SK-N-SH (cell line): ENCODE measurements around the gene POLD2. TPM values are rescaled to one million over a fixed set of nuclear protein-coding genes. Genes with fewer than 3 reads are reported as not detected.

Source experiments
- CTCF ChIA-PET: fragments of 300-600, 350-600 bp; formaldehyde crosslinking; extraction: SDS; loops from one replicate; lab custom pipeline; 2021; lab: Yijun Ruan, JAX
- POLR2A ChIA-PET: fragments of 350-600 bp; sonication (Branson Sonifier 250); formaldehyde crosslinking; extraction: SDS; loops from one replicate; lab custom pipeline; 2020; ENCODE audit warnings: antibody characterized with exemption, inconsistent platforms; lab: Yijun Ruan, JAX
- DNase-seq: peaks from one replicate; pipeline ENCODE4 v3.0.0; 2012
- H2AFZ ChIP-seq: fragments of 200-600 bp; sonication (generic); 2 replicates; pipeline ENCODE4 v1.8.1; 2016; ENCODE audit warnings: antibody characterized with exemption, mild to moderate bottlenecking, low read depth
- H3F3A ChIP-seq: fragments of 200-600 bp; sonication (generic); replicated peaks from 2 replicates; pipeline ENCODE3; 2016; ENCODE audit warnings: antibody characterized with exemption, mild to moderate bottlenecking; ENCODE audit not compliant: insufficient read depth
- H3K27ac ChIP-seq, 2 experiments: fragments of 200-500 bp in 1 of 2; fragments of 200-600 bp in 1 of 2; sonication (Bioruptor generic) in 1 of 2; sonication (generic), shearing (Covaris generic) in 1 of 2; 2 replicates each; pipeline versions ENCODE4 v1.5.1 to v1.6.1; 2014 to 2016; ENCODE audit warnings: low read depth in 2 of 2, inconsistent platforms in 1 of 2, low read length in 1 of 2, mild to moderate bottlenecking in 1 of 2, mixed read lengths in 1 of 2
- H3K27me3 ChIP-seq: fragments of 200-600 bp; sonication (generic), shearing (Covaris generic); 2 replicates; pipeline ENCODE4 v1.6.1; 2016; ENCODE audit warnings: mixed run types; ENCODE audit not compliant: insufficient read depth
- H3K36me3 ChIP-seq, 2 experiments: fragments of 200-500 bp in 1 of 2; fragments of 200-600 bp in 1 of 2; sonication (Bioruptor generic) in 1 of 2; sonication (generic) in 1 of 2; replicated peaks in 1 of 2; 2 replicates each; pipeline versions ENCODE3 to v1.5.1; 2014 to 2016; ENCODE audit warnings: low read length in 1 of 2, mild to moderate bottlenecking in 1 of 2; ENCODE audit not compliant: insufficient read depth in 2 of 2, control insufficient read depth in 1 of 2
- H3K4me1 ChIP-seq, 2 experiments: fragments of 200-500 bp in 1 of 2; fragments of 200-600 bp in 1 of 2; sonication (Bioruptor generic) in 1 of 2; sonication (generic), shearing (Covaris generic) in 1 of 2; 2 replicates each; pipeline versions ENCODE4 v1.5.1 to v1.6.1; 2014 to 2016; ENCODE audit warnings: low read depth in 1 of 2, low read length in 1 of 2, mixed run types in 1 of 2; ENCODE audit not compliant: insufficient read depth in 2 of 2, control insufficient read depth in 1 of 2
- H3K4me2 ChIP-seq: fragments of 200-600 bp; sonication (generic), shearing (Covaris generic); 2 replicates; pipeline ENCODE4 v1.6.1; 2017; ENCODE audit warnings: mixed run types
- H3K4me3 ChIP-seq, 2 experiments: fragments of 200-500 bp in 1 of 2; fragments of 200-600 bp in 1 of 2; sonication (Bioruptor generic) in 1 of 2; sonication (generic), shearing (Covaris generic) in 1 of 2; 2 replicates each; pipeline versions ENCODE4 v1.5.1 to v1.8.1; 2014 to 2016; ENCODE audit warnings: low read depth in 2 of 2, inconsistent platforms in 1 of 2, low read length in 1 of 2, mild to moderate bottlenecking in 1 of 2, mixed read lengths in 1 of 2, moderate library complexity in 1 of 2
- H3K79me2 ChIP-seq: fragments of 200-600 bp; sonication (generic); 2 replicates; pipeline ENCODE4 v1.8.1; 2017; ENCODE audit warnings: mild to moderate bottlenecking; ENCODE audit not compliant: insufficient read depth
- H3K9ac ChIP-seq: fragments of 200-600 bp; sonication (generic); 2 replicates; pipeline ENCODE4 v1.6.1; 2017; ENCODE audit warnings: mixed run types
- H3K9me2 ChIP-seq: fragments of 200-600 bp; sonication (generic); 2 replicates; pipeline ENCODE4 v1.6.1; 2017; ENCODE audit warnings: mixed run types
- H3K9me3 ChIP-seq: fragments of 200-600 bp; sonication (generic); 2 replicates; pipeline ENCODE4 v1.6.1; 2017; ENCODE audit warnings: mixed run types, mild to moderate bottlenecking, moderate library complexity
- H4K20me1 ChIP-seq: fragments of 200-600 bp; sonication (generic); 2 replicates; pipeline ENCODE4 v1.6.1; 2017; ENCODE audit warnings: mild to moderate bottlenecking, mixed run types; ENCODE audit not compliant: insufficient read depth
- CHD2 ChIP-seq: fragments of 150-350 bp; IDR thresholded peaks from 2 replicates; pipeline ENCODE4 v1.6.1; 2018; ENCODE audit warnings: low read length; ENCODE audit not compliant: partially characterized antibody
- ELF1 ChIP-seq: IDR thresholded peaks from 2 replicates; pipeline ENCODE4 v1.4.0; 2012
- EP300 ChIP-seq, 2 experiments: IDR thresholded peaks; 2 replicates each; pipeline versions ENCODE4 v1.4.0 to v1.6.1; 2012; ENCODE audit warnings: borderline replicate concordance in 1 of 2, low read depth in 1 of 2, low read length in 1 of 2
- EZH2phosphoT487 ChIP-seq: fragments of 200-600 bp; sonication (generic); IDR thresholded peaks from 2 replicates; pipeline ENCODE4 v1.6.1; 2017; ENCODE audit warnings: low read depth, mixed run types, mild to moderate bottlenecking, antibody characterized with exemption, moderate library complexity, borderline replicate concordance
- FOXM1 ChIP-seq: IDR thresholded peaks from 2 replicates; pipeline ENCODE4 v1.4.0; 2012; ENCODE audit warnings: low read depth, mild to moderate bottlenecking
- GATA2 ChIP-seq: sonication (generic); formaldehyde crosslinking; IDR thresholded peaks from 2 replicates; pipeline ENCODE4 v1.5.0; 2020; ENCODE audit warnings: mild to moderate bottlenecking, missing genetic modification reagents
- JUND ChIP-seq: IDR thresholded peaks from 2 replicates; pipeline ENCODE4 v1.4.0; 2012
- MEF2A ChIP-seq: IDR thresholded peaks from 2 replicates; pipeline ENCODE4 v1.4.0; 2012; ENCODE audit warnings: low read depth, borderline replicate concordance
- MXI1 ChIP-seq: IDR thresholded peaks from 2 replicates; pipeline ENCODE4 v1.6.1; 2012; ENCODE audit warnings: mild to moderate bottlenecking, low read depth, low read length, improper control_type of control experiment
- NRF1 ChIP-seq: IDR thresholded peaks from 2 replicates; pipeline ENCODE4 v1.6.1; 2012; ENCODE audit warnings: low read depth, mild to moderate bottlenecking, low read length
- PBX3 ChIP-seq: IDR thresholded peaks from 2 replicates; pipeline ENCODE4; 2012
- POLR2AphosphoS5 ChIP-seq: IDR thresholded peaks from 2 replicates; pipeline ENCODE4 v1.6.1; 2012; ENCODE audit warnings: low read depth, low read length
- RAD21 ChIP-seq: IDR thresholded peaks from 2 replicates; pipeline ENCODE4 v1.6.1; 2012; ENCODE audit warnings: mild to moderate bottlenecking, low read length
- RFX5 ChIP-seq: IDR thresholded peaks from 2 replicates; pipeline ENCODE4 v1.6.1; 2012; ENCODE audit warnings: mild to moderate bottlenecking, improper control_type of control experiment, low read length
- RXRA ChIP-seq: IDR thresholded peaks from 2 replicates; pipeline ENCODE4 v1.4.0; 2012; ENCODE audit warnings: low read depth, mild to moderate bottlenecking, borderline replicate concordance
- SIN3A ChIP-seq: IDR thresholded peaks from 2 replicates; pipeline ENCODE4 v1.6.1; 2012; ENCODE audit warnings: low read depth, mild to moderate bottlenecking, low read length, moderate library complexity, borderline replicate concordance
- TCF12 ChIP-seq: IDR thresholded peaks from 2 replicates; pipeline ENCODE4 v1.4.0; 2012
- USF2 ChIP-seq: fragments of 150-350 bp; IDR thresholded peaks from 2 replicates; pipeline ENCODE4 v1.6.1; 2017; ENCODE audit warnings: antibody characterized with exemption, low read length, low read depth, borderline replicate concordance
- WGBS: methylation state at CpG from one replicate; pipeline ENCODE4 v1.1.6; 2017; ENCODE audit warnings: low lambda C conversion rate; 5-methylcytosine and 5-hydroxymethylcytosine counted together
- polyA plus RNA-seq, 3 experiments: library from polyadenylated mRNA; depleted of rRNA; stranded (reverse); fragments of >200 nt; gene quantifications; 2 replicates each; pipeline ENCODE4 v1.2.3, GENCODE V29; 2012

Gene POLD2
- polyA plus RNA-seq, 1 of the 3 experiments (the other 2 are of a cell fraction): 194 TPM

- TF ChIP-seq USF2 (no peak), GATA2 (CRISPR knock-in tag) (no peak), EP300 (IDR thresholded peaks at IDR 0.05; ENCODE audit: borderline replicate concordance in 1 of 2, low read depth in 1 of 2, low read length in 1 of 2) (no peak), TCF12 (no peak), MEF2A (no peak), PBX3 (no peak), CHD2 (no peak), NRF1 (no peak), RFX5 (no peak), RXRA (no peak), JUND (no peak)
- TF ChIP-seq, all 33 proteins: peak for 0
These were observed 7.1 kb downstream of the POLD2 start (continued) for GRCh38 chr7:44116087-44116788.

GRCh38 chr7:44114586-44115310, 8.6 kb downstream of the POLD2 start:
- POLR2A ChIA-PET: interaction anchor here (1.6 to 1.7 kb wide), 2 partner anchors 12 to 42 kb away, joined by 4 to 6 read pairs; no protein-coding TSS in a partner anchor
- peaks cover 11% of the 10 kb centered on the region; the same call in 1 of the 2 replicates for H3K79me2 ChIP-seq
- CTCF ChIA-PET: interaction anchor here (1.1 to 1.7 kb wide), 3 partner anchors 9 to 11 kb away, joined by 3 to 6 read pairs (median 5); partner anchors contain the start of gene POLD2
- no peaks in the 10 kb centered on the region for H3K9me3 ChIP-seq
- no peak overlapping the region for H3K4me3 ChIP-seq
- peaks cover 12% of the 10 kb centered on the region; the same call in 1 of the 2 replicates for H4K20me1 ChIP-seq
- peaks cover 0 to 15% of the 10 kb centered on the region in 2 experiments; a peak in 1 of 4 replicates for H3K4me1 ChIP-seq
- no peak overlapping the region for H2AFZ ChIP-seq
- no peaks in the 10 kb centered on the region for H3K9me2 ChIP-seq
- 80% methylated on average over 4 of the region's 12 CpGs for WGBS
- H3K27me3 ChIP-seq: no peaks in the 10 kb centered on the region
- H3K27ac ChIP-seq: no peak overlapping the region
- no peak for TF ChIP-seq ELF1
- no peak for TF ChIP-seq MXI1
- no peak for TF ChIP-seq EZH2phosphoT487
- no peak for TF ChIP-seq GATA2 (CRISPR knock-in tag)
- TF ChIP-seq SIN3A: no peak
- TF ChIP-seq CHD2: no peak
- no peak for TF ChIP-seq POLR2AphosphoS5
- TF ChIP-seq FOXM1: no peak
- no peak for TF ChIP-seq RAD21
- H3F3A ChIP-seq: peaks cover 26% of the 10 kb centered on the region
- H3K4me2 ChIP-seq: no peak overlapping the region
- H3K9ac ChIP-seq: no peak overlapping the region
- peaks cover 31 to 80% of the 10 kb centered on the region in 2 experiments for H3K36me3 ChIP-seq
- DNase-seq: no peak
